RWPE2 (cell line): ENCODE results near the gene KCNQ2.

Experiments used
- ATAC-seq: fragments of 200-7000 bp; cut with Tn5 transposase; 3 replicates; pipeline ENCODE4 v1.9.1; 2021; ENCODE audit warnings: low read depth
- DNase-seq: peaks from one replicate; pipeline ENCODE4 v3.0.0-alpha.2; 2020; ENCODE audit warnings: low spot score
- H3K27ac ChIP-seq: fragments of 450-650 bp; 2 replicates; pipeline ENCODE4 v1.5.1; 2017; ENCODE audit warnings: mild to moderate bottlenecking; ENCODE audit not compliant: poor library complexity, severe bottlenecking
- H3K27me3 ChIP-seq: fragments of 250-450 bp; sonication (Bioruptor Pico); 2 replicates; pipeline ENCODE4 v1.5.1; 2021; ENCODE audit warnings: mild to moderate bottlenecking, moderate library complexity; ENCODE audit not compliant: insufficient read depth, poor library complexity, severe bottlenecking
- H3K36me3 ChIP-seq: fragments of 250-450 bp; sonication (Bioruptor Pico); 2 replicates; pipeline ENCODE4 v1.5.1; 2020; ENCODE audit warnings: low read depth, mild to moderate bottlenecking, moderate library complexity
- H3K4me1 ChIP-seq: fragments of 250-450 bp; sonication (Bioruptor Pico); 2 replicates; pipeline ENCODE4 v1.5.1; 2021; ENCODE audit warnings: mild to moderate bottlenecking, moderate library complexity; ENCODE audit not compliant: insufficient read depth, poor library complexity, severe bottlenecking
- H3K4me3 ChIP-seq: fragments of 250-450 bp; sonication (Bioruptor Pico); 2 replicates; pipeline ENCODE4 v1.5.1; 2021; ENCODE audit warnings: mild to moderate bottlenecking, moderate library complexity; ENCODE audit not compliant: severe bottlenecking
- H3K9me3 ChIP-seq: fragments of 250-450 bp; sonication (Bioruptor Pico); 2 replicates; pipeline ENCODE4 v1.5.1; 2021; ENCODE audit warnings: mild to moderate bottlenecking, moderate library complexity; ENCODE audit not compliant: severe bottlenecking
- CTCF ChIP-seq: fragments of 450-650 bp; IDR thresholded peaks from one replicate; pipeline ENCODE4 v1.5.1; 2017; ENCODE audit warnings: mild to moderate bottlenecking, moderate library complexity; ENCODE audit not compliant: poor library complexity, severe bottlenecking

The KCNQ2 gene

GRCh38 chr20:63458170-63459069 is 14.0 kb downstream of the KCNQ2 start:
- DNase-seq (peak; percentile 81), ATAC-seq (no peak)
- Histone ChIP-seq H3K4me1 (peaks cover 17% of the 10 kb centered on the region), H3K36me3 (no peaks in the 10 kb centered on the region), H3K4me3 (no peak overlapping the region), H3K9me3 (no peaks in the 10 kb centered on the region), H3K27ac (no peak overlapping the region), H3K27me3 (peaks cover 32% of the 10 kb centered on the region)
- TF ChIP-seq CTCF: no peak

- peaks cover 18% of the 10 kb centered on the region for H3K4me1 ChIP-seq
- peak; percentile 84 for ATAC-seq
Measured at GRCh38 chr20:63457737-63458136, 14.7 kb downstream of the KCNQ2 start.

GRCh38 chr20:63456429-63457284 is 15.8 kb downstream of the KCNQ2 start:
- H3K4me3 ChIP-seq: no peak overlapping the region
- no peak for ATAC-seq
- no peak for TF ChIP-seq CTCF
- H3K36me3 ChIP-seq: no peaks in the 10 kb centered on the region
- H3K27me3 ChIP-seq: peaks cover 24% of the 10 kb centered on the region
- H3K27ac ChIP-seq: no peak overlapping the region
- H3K4me1 ChIP-seq: peaks cover 18% of the 10 kb centered on the region
- no peak for DNase-seq
- H3K9me3 ChIP-seq: no peaks in the 10 kb centered on the region

More at GRCh38 chr20:63457737-63458136, 14.7 kb downstream of the KCNQ2 start:
- peaks cover 29% of the 10 kb centered on the region for H3K27me3 ChIP-seq
- peak; percentile 84 for DNase-seq
- no peaks in the 10 kb centered on the region for H3K36me3 ChIP-seq
- no peak for TF ChIP-seq CTCF
- no peak overlapping the region for H3K4me3 ChIP-seq
- H3K9me3 ChIP-seq: no peaks in the 10 kb centered on the region
- H3K27ac ChIP-seq: no peak overlapping the region

- Histone ChIP-seq H3K27me3 (peaks cover 14% of the 10 kb centered on the region), H3K4me1 (peaks cover 18% of the 10 kb centered on the region), H3K36me3 (no peaks in the 10 kb centered on the region), H3K9me3 (no peaks in the 10 kb centered on the region), H3K27ac (no peak overlapping the region), H3K4me3 (no peak overlapping the region)
- ATAC-seq (no peak), DNase-seq (no peak)
- TF ChIP-seq CTCF: no peak
Measured at GRCh38 chr20:63455568-63455859, 16.9 kb downstream of the KCNQ2 start.
